NOMO-1 (cell line): ENCODE results near the gene MGA.

ENCODE experiments used
- DNase-seq, 2 experiments: peaks; one replicate each; lab custom pipeline; 2025; ENCODE audit not compliant: unreplicated experiment in 2 of 2; lab: John Stamatoyannopoulos, UW

The MGA gene

GRCh38 chr15:41779662-41780157 is 119.5 kb downstream of the MGA start:
- DNase-seq: no peak

DNA sequence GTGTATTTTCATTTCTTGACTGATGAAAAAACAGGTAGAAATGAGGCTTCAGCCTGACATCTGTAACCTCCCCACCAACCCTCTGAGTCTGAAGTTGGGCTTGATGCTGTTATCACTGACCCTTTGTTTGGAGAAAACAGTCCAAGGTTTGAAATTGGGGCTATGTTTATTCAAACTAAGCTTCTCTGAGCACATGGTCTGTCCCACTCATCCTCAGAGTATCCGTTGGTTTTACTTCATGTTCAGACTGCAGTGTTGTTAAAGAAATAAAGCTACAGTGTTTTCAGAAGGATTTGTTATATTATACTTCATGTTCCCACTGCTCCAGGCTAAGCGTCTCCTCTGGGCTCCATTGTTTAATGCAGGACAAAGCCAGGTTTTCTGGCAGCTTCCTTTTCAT is 120.1 kb downstream of the MGA start:
- DNase-seq: no peak

DNA sequence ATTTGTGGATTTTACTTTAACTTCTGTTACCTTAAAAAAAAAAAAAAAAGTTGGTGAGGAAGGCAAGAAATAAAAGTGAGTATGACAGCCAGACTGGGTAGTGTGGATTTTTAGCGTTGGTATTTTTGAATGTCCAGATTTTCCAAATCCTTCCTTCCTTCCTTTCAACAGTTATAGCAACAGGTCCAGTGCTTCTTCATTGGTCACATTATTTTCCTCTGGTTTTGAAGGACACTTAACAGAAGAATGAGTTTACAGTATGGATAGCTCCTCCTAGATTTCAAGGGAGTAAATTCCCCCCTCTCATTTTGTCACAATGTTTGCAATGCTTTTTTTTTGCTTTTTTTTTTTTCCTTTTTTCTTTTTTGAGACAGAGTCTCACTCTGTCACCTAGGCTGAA is 120.5 kb downstream of the MGA start:
- DNase-seq: no peak

GRCh38 chr15:41782371-41783282 is 122.4 kb downstream of the MGA start:
- no peak for DNase-seq

GRCh38 chr15:41783296-41783695 is 123.1 kb downstream of the MGA start:
- no peak for DNase-seq

DNA sequence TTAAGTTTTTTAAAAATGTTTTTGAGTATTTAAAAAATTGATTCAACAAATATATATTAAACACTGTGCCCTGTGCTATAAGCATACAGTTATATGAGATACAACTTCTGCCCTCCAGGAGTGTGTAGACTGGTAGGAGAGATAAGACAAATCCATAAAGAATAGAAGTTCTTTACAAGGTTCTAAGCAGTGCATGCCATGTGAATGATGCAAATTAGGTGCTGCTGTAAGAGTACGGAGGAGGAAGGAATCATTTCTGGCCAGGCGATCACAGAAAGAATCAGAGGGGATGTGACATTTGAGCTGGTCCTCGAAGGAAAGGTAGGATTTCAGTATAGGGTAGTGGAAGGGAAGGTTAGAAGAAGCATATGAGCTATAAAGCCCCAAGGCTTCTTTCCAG is 128.1 kb downstream of the MGA start:
- DNase-seq: no peak

DNA sequence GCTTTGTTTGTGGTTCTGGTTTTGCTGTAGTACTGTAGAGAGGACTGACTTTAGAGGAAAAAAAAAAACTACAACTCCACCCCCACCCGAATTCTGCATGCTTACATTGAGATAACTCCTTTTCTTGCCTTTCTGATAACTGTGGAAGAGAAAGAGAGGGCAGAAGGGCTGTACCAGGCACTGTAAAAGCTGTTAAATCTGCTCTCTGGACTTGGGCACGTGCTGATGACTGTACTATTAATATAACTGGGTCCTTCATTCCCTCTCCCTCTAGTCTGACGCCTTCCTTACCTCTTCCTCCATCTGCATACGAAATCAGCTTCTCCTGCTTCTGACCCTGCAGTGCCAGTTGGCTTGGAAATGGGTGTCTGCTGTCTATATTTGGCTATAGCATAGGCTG is 129.0 kb downstream of the MGA start:
- DNase-seq: no peak

- no peak for DNase-seq
Measured at GRCh38 chr15:41789662-41790061, 129.5 kb downstream of the MGA start.

GRCh38 chr15:41790169-41790568 is 130.0 kb downstream of the MGA start:
- DNase-seq: no peak

- DNase-seq: no peak
Measured at GRCh38 chr15:41790756-41791546, 130.7 kb downstream of the MGA start.

DNA sequence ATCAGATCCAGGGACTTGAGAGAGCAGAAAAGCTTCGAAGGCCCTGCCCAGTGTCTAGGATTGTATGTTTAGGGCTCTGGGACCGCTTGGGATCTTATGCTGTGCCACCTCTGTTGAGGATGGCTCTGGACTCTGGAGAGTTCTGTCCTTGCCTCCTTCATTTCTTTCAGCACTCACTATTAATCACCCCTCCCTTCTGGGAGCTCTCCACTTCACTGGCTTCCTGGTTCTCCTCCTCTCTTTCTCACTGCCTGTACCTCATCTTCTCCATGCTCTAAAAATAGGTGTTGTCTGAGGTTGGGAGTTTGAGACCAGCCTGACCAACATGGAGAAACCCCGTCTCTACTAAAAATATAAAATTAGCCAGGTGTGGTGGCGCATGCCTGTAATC is 131.3 kb downstream of the MGA start:
- no peak for DNase-seq

DNA sequence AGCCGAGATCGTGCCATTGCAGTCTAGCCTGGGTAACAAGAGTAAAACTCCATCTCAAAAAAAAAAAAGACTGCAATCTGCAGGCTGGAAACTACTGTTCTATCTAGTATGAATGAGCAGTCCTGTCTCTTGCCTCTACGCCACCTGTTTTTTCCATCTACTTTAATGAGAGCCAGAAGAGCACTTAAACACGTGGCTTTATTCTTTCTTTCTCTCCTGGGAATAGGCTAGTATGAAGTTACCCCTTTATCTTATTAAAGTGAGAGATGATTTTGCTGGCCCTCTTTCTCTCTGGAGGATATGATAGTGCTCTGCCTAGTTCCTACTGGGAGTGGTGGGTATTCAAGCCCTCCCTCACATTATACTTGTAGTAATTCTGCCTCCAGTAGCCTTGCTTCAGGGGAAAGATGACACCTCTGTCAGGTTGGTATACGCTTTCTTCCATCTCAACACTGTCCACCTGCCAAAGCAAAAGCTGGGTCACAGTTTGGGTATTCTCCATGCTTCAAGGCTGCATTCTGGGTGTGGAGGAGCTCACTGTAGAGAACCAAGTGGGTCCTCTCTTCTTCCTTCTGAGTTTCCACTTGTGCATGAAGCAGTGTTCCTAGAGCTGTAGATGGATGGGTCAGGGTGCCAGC is 131.9 kb downstream of the MGA start:
- DNase-seq: no peak

DNA sequence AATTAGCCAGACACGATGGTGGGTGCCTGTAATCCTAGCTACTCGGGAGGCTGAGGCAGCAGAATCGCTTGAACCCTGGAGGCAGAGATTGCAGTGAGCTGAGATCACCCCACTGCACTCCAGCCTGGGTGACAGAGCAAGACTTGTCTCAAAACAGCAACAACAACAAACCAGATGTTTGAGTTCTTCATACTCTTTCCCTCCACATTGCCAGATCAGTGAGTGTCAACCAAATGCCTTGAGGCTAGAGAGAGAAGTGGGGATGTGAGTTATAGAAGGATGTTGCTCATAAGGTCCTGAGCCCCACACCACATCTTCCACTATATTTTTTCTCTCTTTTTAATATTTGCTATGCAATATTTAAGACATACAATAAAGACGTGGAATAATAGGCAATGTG is 133.9 kb downstream of the MGA start:
- no peak for DNase-seq

DNA sequence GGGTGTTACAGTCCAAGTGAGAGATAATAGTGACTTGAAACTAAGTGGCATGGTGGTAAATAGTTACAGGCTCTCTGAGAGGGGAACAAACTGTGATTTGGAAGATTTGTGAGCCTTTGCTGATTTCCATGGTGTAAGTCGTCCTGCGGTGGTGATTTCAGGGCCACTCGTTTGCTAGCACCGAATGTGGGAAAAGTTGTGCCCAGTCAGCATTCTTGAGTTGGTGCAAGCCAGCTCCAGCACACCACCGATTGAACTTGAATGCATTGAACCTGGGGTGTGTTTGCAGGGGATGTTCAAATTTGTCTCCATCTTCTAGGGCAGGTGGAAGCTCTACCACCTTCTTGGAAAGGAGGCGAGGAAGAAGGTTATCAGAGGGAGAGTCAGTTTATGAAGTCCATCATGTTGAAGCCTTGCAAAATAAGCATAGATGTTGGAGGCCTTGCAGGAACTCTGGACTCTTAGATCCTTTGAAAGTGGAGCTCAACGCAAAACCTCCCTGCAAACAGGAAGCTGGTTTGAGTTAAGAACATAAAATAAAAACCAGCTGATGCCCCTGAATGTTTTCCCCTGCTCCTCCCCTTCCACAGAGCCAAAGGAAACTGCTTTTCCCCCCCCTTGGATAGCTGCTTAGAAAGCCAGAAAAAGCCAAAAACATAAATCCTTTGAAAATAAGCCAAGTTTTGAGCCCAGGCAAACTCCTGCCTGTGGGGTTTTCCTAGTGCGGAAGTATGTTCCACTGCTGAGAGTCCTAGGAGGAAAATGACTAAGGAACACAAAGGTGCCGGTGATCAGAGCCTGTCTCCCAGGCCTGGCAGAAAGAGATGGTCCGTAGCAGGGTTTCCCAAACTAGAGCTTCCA is 136.0 kb downstream of the MGA start:
- DNase-seq: no peak

DNA sequence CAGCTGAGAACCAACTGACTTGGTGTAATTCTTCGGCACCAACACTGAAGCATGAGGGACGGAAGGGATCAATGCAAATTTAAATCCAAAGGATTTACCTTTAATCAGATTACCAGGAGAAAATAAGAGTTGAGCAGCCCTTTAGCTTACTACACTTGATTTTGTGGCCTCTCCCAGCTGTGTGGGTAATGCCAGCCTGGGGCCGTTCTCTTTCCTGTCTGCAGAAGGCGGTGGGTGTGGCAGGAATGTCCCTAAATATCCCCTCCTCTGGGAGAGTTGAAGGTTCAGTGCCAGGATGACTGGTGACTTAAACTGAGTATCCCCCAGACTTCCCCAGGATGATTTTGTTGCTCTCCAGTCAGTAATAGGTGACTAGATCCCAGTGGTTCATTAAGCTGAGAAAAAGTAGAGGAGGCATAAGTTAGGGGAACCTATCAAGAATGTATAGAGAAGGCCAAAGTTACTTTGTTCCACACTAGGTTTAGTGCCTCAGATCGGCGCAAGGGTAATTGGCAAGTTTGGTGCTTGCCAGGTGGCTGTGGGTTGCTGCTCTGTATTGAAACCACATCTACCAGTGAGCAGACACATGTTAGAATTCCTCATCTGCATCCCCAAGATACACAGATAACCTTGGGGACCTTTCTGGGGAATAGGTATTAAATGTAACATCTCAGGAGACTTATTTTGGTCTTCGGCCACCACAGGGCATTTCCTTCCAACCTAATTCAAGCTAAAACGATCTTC is 137.2 kb downstream of the MGA start:
- DNase-seq: no peak

DNA sequence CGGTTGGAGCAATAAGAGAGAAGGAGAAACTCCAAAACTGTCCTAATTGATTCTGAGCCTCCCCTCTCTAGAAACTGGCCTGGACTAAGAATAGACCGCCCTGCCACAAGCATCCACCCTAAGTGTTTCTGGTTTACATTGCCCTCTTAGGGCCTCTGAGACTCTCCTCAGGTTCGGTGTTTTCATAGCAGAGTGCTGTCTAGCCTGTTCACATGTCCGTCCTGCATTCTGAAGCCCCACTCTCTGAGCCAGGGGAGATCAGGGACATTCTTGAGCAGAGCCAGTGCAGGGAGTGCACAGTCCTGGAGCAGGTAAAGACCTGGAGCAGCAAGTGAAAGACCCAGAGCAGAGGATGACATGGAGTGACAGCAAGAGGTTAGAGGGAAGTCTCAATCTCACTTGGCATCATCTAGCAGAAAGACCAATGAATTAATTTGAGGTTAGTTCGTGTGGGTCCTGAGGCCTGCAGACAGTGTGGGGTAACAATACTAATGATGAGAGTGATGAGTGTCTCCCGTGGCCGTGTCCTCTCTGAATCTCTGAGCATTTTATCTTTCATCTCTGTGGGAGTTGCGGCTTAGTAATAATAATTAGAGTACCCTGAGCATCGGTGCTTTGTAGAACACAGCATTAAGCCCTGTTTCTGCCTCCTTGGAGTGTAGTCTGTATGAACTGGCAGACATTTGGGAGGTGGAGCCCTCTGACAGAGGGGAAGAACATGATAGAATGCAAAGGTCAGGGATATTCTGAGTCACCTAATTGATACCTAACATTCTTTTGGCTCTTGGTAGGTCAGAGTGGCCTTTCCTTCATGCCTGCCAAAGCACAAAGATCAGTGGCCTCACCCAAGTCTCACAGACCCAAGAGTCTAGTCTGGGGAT is 138.6 kb downstream of the MGA start:
- no peak for DNase-seq

- no peak for DNase-seq
Measured at GRCh38 chr15:41799488-41799805, 139.2 kb downstream of the MGA start.

GRCh38 chr15:41801185-41801584 is 141.0 kb downstream of the MGA start:
- DNase-seq: no peak
